Measurements from ENCODE around the gene ENTREP3.
"Not testable (repeated sequence)": the region's sequence is repeated elsewhere in the genome, so short reads cannot be mapped to it uniquely, and the experiment has no call there.

The ENTREP3 gene

DNA sequence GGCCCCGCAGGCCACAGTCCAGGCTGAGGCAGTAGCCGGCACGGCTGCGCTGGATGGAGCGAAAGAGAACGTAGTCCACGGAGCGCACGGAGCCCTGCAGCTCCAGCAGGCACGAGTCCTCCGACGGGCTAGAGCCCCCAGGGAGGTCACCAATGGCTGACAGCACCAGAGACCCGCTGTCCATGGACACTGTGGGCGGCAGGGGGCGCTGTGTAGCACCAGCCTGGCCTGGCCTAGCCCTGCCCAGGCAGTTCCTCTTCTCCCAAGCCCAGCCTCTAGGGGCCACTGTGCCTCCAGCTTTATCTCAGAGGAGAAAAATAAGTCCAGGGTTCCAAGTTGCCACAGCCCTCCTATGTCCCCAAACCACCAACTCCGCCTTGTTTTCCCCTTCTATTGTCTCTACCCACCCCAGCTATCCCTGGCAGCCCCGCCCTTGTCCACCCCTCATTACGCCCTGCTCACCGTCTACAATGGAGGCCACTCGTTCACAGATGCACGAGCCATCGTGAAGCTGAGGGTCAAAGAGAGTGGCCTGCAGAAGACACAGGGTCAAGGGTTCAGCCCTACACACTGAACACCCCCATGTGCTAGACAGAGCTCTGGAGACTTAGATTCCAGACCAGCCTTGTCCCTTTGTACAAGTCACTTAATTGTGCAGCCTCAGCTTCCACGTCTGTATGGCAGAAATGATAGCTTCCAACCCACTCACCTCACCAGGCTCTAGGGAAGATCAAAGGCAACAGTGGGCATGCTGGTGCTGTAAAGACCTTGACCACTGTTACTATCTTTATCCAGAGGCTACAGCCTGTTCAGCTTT is 4.4 kb downstream of the ENTREP3 start:
- DNase-seq (ENCODE audit: low read depth), result peak; percentile 92

DNA sequence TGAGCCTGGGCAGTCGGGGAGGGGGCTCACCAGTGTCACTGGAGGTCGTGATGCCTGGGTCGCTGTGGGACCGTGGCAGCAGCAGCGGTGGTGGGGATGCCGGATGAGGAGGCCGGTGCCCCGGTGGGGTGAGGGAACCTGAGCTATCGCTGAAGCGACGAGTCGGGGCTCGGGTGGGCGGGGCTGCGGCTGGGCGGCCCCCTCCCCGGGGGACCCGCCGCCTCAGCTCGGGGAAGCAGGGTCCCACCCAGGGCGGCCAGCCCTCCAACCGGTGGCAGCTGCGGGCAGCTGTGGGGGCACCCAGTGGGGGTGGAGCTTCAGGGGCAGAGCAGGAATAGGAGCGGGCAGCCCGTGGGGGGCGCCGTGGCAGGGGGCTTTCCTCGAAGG is 5.0 kb downstream of the ENTREP3 start:
- no peak for DNase-seq (ENCODE audit: low read depth)

DNA sequence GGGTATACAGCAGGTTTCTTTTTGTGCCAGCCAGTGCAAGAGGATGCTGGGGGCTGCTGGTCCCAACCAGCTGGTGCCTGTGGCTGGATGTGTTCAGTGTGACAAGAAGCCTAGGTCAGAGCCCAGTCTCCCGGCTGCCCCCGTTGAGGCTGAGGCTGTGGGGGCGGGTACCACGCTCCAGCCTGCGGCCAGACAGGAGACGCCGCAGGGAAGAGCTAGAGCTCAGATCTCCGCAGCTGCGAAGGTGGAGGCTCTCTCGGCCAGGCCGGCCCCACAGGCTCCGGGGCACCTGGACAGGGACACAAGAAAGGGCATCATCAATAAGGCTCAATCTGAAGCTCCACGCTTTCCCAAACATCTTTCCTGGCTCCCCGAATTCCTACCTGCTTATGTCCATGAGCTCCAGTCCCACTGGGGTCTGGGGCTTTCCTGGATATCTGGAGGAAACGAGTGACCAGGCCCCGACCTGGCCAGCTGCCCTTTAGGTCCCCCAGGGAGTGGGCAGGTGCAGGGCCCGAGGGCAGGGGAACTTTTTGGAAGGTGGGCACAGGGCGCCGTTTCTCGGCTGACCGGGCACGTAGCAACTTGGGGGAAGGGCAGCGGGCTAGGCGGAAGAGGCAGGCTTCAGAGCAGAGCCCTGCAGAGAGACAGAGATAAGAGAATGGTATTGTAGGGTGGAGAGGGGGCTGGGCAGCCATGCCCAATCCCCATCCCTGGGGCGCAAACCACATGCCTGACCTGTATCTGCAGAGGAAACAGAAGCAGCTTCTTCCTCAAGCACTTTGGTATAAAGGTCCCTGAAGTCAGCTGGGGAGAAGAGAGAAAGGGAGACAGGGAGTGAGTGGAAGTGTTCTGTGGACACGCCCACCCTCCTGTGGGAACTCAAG is 7.4 kb downstream of the ENTREP3 start:
- DNase-seq (ENCODE audit: low read depth), result no peak

DNA sequence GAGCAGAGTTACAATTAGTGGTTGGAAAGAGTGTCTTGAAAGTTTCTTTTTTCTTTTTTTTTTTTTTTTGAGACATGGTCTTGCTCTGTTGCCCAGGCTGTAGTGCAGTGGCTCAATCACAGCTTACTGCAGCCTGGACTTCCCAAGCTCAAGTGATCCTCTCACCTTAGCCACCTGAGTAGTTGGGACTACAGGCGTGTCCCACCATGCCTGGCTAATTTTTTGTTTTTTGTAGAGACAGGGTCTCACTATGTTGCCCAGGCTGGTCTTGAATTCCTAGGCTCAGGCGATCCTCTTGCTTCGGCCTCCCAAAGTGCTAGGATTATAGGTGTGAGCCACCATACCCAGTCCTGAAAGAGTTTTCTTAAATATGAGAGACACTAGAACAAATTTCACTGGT is 8.5 kb downstream of the ENTREP3 start:
- not testable (repeated sequence) for DNase-seq (ENCODE audit: low read depth)

GRCh38 chr1:155245163-155245524 is 10.1 kb downstream of the ENTREP3 start:
- DNase-seq (ENCODE audit: low read depth), result no peak

GRCh38 chr1:155244368-155245162 is 10.7 kb downstream of the ENTREP3 start:
- DNase-seq (ENCODE audit: low read depth), result peak; percentile 84

DNA sequence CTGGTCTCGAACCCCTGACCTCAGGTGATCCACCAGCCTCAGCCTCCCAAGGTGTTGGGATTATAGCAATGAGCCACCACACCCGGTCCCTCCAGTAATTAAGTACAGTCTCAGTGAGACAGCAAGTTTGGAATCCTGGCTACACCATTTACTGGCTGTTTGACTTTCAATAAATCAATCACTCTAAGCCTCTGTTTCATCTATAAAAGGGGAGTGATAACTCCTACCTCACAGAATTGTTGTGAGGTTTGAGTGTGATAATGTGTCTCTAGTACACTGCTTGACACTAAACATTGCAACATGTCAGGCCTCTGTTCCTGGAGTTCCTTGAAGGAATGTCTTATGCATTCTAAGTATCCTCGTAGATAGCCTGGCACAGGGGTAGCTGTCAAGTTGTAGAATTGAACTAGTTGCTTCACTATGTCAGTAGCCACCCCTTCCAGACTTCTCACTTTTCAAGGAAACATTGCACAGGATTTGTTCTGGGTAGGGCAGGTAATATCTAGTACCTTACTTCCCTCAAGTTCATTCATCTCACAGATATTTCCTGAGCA is 12.4 kb downstream of the ENTREP3 start:
- DNase-seq (ENCODE audit: low read depth), result no peak

- no peak for DNase-seq (ENCODE audit: low read depth)
Observed at GRCh38 chr1:155241841-155242264, 13.4 kb downstream of the ENTREP3 start.

GRCh38 chr1:155241069-155241679 is 14.1 kb downstream of the ENTREP3 start:
- peak; percentile 35 for DNase-seq (ENCODE audit: low read depth)

DNA sequence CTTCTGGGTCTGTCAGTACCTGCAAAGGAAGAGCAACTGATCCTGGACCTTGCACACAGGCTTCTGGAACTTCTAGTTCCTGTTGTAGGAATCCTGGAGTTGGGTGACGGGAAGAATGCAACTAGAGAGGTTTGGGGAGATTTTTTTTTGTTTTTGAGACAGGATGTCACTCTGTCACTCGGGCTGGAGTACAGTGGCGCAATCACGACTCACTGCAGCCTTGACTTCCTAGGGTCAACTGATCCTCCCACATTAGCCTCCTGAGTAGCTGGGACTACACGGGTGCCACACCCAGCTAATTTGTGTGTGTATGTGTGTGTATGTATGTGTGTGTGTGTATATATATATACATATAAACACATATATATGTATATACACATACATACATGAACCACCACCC is 18.8 kb downstream of the ENTREP3 start:
- no peak for DNase-seq (ENCODE audit: low read depth)

DNA sequence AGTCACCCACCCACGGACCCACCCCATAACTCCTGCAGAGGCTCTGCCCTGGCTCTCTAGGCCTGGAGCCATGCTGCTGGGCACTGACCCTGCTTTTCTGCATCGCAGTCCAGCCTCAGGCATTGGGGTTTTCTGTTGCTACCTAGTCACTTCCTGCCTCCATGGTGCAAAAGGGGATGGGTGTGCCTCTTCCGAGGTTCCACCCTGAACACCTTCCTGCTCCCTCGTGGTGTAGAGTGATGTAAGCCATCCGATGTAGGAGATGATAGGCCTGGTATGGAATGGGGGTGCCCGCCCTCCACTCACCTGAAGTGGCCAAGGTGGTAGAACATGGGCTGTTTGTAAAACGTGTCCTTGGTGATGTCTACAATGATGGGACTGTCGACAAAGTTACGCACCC is 19.9 kb downstream of the ENTREP3 start:
- DNase-seq (ENCODE audit: low read depth), result not testable (repeated sequence)

- DNase-seq (ENCODE audit: low read depth), result not testable (repeated sequence)
Observed at GRCh38 chr1:155233502-155233901, 21.8 kb downstream of the ENTREP3 start.

GRCh38 chr1:155232001-155232978 is 23.0 kb downstream of the ENTREP3 start:
- not testable (repeated sequence) for DNase-seq (ENCODE audit: low read depth)

- not testable (repeated sequence) for DNase-seq (ENCODE audit: low read depth)
Observed at GRCh38 chr1:155231302-155231701, 24.0 kb downstream of the ENTREP3 start.

- DNase-seq (ENCODE audit: low read depth), result no peak
Observed at GRCh38 chr1:155228096-155228427, 27.2 kb downstream of the ENTREP3 start.

DNA sequence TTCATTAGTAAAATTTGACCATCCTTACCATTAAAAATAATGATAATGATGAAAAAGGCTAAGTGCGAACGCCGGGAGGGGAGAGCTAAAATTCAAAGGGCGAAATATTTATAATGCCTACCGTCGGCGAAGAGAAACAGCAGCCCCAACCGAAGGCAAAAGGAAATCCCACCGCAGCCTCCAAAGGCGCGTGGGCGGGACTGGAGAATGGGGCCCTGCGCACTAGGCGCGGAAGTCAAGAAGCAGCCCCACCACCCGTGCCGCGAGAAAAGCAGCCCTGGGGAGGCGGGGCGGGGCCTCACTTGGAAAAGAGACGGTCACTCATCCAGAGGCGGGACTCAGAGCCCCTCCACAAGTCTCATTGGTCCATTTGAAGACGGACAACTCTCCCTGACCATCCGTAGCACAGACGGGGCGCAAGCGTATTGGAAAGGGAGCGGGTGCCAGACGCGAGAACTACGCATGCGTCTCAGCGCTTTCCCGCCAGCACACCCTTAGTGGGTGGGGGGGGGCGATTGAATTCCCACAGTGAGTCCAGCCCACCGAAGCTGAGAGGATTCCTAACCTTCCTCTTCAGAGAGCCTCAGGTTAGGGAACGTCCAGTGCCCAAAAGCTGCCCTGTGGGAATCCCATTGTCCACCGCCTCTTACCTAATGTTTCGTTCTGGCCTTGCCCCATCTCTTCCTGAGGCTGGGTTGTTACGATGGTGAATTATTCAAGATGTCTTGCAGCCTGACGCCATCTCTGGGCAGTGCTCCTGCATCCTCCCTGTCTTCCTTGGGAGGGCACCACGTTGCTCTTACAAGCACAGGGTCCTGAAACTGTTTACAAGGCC is 27.8 kb downstream of the ENTREP3 start:
- DNase-seq (ENCODE audit: low read depth), result peak; percentile 100

DNA sequence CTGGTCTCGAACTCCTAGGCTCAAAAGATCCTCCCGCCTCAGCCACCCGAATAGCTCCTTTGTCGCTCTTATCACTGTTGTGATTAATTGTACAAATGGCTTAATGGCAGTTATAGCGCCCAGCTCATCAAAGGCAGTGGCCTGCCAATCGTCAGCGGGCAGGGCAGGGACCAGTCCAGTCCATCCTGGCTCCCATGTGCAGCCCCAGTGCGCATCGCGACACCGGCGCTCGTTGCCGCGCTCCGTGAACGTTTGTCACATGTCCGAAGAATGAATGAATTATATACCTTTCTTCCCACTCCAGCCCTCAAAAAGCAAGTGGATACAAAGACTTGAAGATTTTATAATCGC is 28.4 kb downstream of the ENTREP3 start:
- DNase-seq (ENCODE audit: low read depth), result peak; percentile 45

DNA sequence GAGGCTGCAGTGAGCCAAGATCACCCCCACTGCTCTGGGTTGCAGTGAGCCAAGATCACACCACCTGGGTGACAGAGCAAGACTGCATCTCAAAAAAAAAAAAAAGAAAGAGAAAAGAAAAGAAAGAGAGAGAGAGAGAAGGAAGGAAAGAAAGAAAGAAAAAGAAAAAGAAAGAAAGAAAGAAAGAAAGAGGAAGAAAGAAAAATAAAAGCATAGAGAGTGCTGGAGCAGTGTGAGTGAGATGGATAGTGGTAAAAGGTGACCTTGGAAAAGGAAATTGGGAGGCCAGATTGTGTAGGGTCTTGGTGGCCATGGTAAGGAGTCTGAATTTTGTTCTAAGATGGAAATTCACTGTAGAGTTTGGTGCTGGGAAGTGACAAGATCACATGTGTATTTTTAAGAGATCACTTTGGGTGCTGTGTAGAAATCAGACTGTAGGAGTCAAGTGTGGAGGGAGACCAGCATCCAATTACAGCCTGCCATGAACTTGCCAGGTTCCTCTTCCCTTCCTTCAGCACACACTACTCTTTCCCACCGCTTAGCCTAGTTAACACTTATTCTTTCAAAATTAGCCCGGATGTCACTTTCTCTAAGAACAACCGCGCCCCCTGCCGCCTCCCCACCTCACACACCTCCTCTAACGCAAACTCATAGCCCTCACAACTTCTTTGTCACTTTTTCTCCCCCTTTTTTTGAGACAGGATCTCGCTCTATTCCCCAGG is 28.9 kb downstream of the ENTREP3 start:
- peak; percentile 87 for DNase-seq (ENCODE audit: low read depth)

DNA sequence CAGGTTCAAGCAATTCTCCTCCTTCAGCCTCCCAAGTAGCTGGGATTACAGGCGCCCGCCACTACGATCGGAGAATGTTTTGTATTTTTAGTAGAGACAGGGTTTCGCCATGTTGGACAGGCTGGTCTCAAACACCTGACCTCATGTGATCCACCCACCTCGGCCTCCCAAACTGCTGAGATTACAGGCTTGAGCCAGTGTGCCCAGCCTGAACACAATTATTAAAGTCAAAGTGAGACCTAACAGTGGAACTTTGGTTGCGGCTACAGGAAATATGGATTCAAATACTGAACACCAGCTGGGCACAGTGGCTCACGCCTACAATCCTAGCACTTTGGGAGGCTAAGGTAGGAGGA is 29.9 kb downstream of the ENTREP3 start:
- DNase-seq (ENCODE audit: low read depth), result not testable (repeated sequence)

Measured in activated T-helper 9 cell treated with anti-CD3 and anti-CD28 coated beads, Interleukin-2, amount 50 U/mL, for 16 hours (primary cell).